NCI-H69 (cell line): ENCODE measurements around the gene LYPD5.

ENCODE experiments used
- DNase-seq: peaks from one replicate; lab custom pipeline; 2025; lab: John Stamatoyannopoulos, UW

Gene LYPD5

DNA sequence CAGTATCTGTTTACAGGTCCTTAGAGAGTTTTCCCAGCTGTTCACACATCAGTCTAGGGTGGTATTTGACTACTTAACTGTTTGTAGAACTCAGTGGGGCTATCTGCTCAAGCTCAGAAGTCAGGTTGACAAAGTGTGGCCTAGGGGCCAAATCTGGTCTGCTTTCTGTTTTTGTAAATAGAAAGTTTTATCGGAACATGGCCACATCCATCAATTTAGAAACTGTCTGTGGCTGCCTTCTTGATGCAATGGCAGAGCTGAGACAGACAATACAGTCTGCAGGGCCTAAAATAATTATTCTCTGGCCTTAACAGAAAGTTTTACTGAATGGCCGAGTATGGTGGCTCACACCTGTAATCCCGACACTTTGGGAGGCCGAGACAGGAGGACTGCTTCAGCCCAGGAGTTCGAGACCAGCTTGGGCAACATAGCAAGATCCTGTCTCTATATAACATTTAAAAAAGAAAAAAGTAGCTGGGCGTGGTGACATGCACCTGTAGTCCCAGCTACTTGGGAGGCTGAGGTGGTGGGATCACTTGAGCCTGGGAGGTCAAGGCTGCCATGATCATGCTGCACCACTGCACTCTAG, 49.9 kb downstream of the LYPD5 start:
- DNase-seq = no peak

DNA sequence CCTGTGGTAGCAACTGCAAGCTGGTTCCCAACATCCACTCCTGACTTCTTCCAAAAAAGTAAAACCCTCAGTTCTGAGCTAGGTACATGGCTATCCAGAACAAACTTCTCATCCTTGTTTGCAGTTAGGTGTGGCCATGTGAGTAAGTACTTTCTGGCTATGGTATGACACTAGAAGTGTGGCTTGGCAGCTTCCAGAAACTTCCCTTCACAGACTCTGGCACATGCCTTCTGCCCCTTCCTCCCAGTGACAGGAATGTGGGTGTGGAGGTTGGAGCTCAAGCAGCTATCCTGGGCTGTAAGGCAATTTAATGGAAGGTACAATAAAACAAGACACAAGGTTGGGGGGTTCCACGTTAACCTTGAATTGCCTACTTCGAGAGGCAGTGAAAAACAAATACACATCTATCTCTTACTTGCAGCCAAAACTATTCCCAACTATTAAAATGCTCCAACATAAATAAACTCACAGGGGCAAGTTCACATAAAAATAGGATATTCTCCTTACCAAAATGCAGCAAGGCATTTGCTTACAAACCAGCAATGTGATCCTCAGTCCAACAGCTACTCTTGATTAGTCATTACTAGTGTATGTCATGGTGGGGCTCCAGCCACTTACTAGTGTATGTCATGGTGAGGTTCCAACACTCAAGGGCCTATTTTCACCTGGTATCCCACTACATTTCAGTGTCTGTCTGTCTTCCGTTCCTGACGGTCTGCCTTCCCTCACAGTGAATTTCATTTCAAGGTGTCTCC, 50.6 kb downstream of the LYPD5 start:
- DNase-seq = no peak

DNA sequence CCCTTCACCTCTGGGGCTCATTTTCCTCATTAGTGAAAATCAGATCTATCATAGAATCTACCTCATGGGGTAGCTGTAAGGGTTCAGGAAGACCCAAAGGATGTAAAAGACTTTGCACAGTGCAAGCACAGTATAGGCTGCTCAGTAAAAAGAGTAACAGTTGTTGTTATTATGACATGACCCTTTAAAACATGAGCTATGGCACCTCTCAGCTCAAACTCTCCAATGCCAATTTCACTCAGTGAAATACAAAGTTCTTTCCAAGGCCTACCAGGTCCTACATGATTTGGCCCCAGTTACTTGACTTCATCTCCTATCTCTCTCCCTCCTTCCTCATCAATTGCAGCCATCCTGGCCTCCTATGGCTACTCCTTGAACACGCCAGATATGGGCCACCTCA, 52.3 kb downstream of the LYPD5 start:
- DNase-seq = no peak

DNA sequence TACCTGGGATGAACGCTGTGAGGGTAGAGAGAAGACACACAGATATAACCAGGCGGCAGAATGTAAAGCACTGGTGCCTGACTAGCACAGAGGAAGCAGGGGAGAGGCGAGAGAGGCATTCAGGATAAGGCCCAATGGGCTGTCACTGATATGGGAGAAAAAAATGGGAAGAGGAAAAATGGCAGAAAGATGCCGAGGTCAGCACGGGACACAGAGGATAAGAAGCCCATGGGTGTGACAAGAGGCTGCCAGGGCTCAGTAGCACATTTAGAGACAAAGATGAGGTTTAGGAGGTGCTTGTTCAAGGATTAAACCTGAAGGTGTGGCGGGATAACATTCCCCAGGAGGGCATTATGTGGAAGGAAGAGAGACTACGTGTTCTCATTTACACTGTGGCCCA, 53.1 kb downstream of the LYPD5 start:
- DNase-seq = no peak

DNA sequence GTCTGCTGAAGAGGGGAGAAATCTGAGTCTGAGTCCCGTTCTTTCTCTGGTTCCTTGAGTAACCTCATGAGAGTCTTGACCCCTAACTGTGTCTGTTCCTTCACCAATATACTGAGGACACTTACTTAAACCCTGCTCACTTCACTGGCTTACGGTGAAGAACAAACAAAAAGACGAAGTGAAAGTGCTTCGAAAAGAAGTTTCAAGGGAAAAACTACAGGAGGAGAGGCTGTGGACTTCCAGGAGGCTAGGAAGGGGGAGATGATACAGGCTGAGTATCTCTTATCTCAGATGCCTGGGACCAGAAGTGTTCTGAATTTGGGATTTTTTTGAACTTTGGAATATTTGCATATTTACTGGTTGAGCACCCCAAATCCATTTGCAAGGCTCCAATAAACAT, 53.6 kb downstream of the LYPD5 start:
- DNase-seq = no peak

DNA sequence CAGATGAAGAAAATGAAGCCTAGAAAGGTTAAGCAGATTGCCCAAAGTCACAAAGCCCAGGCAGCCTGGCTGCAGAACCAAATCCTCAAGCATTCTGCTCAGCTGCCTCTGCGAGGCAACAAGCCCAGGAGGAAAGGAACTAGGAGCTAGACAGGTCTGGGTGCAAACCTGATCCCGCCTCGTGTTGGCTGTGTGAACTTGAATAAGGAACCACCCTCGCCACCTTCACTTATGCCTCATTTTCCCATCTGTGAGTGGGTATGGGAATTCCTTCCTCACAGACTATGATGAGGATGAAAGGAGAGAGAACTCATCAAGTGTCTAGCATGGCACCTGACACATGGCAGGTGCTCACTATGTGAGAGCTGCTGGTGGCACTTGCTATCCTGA, 54.0 kb downstream of the LYPD5 start:
- no peak for DNase-seq

DNA sequence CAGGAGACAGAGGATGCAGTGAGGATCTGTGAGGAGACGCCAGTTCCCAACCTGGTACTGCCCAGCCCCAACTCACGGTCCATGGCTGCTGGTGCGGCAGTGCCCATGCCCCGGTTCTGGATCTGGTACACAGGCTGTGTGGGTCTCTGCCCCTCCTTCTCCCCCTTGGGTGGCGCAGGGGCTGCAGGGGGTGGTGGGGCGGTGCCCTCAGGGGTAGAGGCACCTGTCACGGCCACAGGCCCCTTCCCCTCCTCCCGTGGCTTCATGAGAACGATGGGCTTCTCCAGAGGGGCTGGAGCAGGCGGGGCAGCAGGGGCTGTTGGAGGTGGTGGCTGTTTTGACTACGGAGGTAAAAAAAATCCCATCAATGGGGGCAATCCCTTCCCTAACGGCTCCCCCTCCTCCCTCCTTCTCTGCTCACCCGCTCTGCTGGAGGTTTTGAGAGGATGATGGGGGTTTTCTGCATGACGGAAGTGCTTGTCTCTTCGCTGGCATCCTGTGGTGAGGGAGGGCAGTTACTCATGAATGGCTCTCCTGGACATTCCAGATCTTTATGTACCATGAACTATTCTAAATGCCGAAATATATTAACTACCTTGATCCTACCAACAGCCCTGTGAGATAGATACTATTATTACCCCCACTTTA, 54.6 kb downstream of the LYPD5 start:
- DNase-seq = no peak
